CD4-positive, alpha-beta T cell treated with Interleukin-1 beta for 1 hour (primary cell): ENCODE data around the gene AKT2.

ENCODE experiments used
- DNase-seq, 2 donors: peaks; one replicate each; pipeline ENCODE4 v3.0.0-alpha.2; 2020 to 2022

The AKT2 gene

GRCh38 chr19:40298026-40298425 lies 12.9 kb upstream of the AKT2 start:
- no peak for DNase-seq

- no peak for DNase-seq
These were observed 9.4 kb upstream of the AKT2 start for GRCh38 chr19:40294560-40294959.

- DNase-seq, result no peak
These were observed 1.9 kb upstream of the AKT2 start for GRCh38 chr19:40286971-40287421.

GRCh38 chr19:40286235-40286970 lies 1.3 kb upstream of the AKT2 start:
- DNase-seq, result no peak

- peak; percentile 99 to 100 for DNase-seq
These were observed 449 bp upstream of the AKT2 start for GRCh38 chr19:40285353-40286234.

GRCh38 chr19:40284251-40284500 lies 969 bp downstream of the AKT2 start:
- DNase-seq, result no peak

GRCh38 chr19:40283414-40284250 lies 1.5 kb downstream of the AKT2 start:
- DNase-seq, result no peak

- DNase-seq, result no peak
These were observed 2.2 kb downstream of the AKT2 start for GRCh38 chr19:40282920-40283319.

GRCh38 chr19:40282209-40282580 lies 3.0 kb downstream of the AKT2 start:
- DNase-seq, result no peak

GRCh38 chr19:40281381-40282208 lies 3.5 kb downstream of the AKT2 start:
- DNase-seq, result no peak

- no peak for DNase-seq
These were observed 4.4 kb downstream of the AKT2 start for GRCh38 chr19:40280608-40281221.

GRCh38 chr19:40279761-40280607 lies 5.2 kb downstream of the AKT2 start:
- peak in 1 of 2 donors; percentile 23 for DNase-seq

GRCh38 chr19:40279120-40279551 lies 6.0 kb downstream of the AKT2 start:
- DNase-seq, result no peak

- DNase-seq, result no peak
These were observed 6.6 kb downstream of the AKT2 start for GRCh38 chr19:40278361-40279035.

GRCh38 chr19:40277356-40278059 lies 7.6 kb downstream of the AKT2 start:
- no peak for DNase-seq

GRCh38 chr19:40274585-40275544 lies 10.3 kb downstream of the AKT2 start:
- DNase-seq, result peak; percentile 13 to 28

GRCh38 chr19:40273469-40274360 lies 11.4 kb downstream of the AKT2 start:
- DNase-seq, result no peak
